ENCODE data around the gene AMOTL1. TPM values are rescaled to one million over a fixed set of nuclear protein-coding genes. Genes with fewer than 3 reads are reported as not detected.

AMOTL1 gene
- total and polyA plus RNA-seq, 2 of the 8 experiments (the other 6 are each of a cell fraction or from before 2014, with no cell fraction given) = 9.0 to 27.6 TPM

- TF ChIP-seq CTCF (IDR thresholded peaks at IDR 0.05; ENCODE audit: control extremely low read depth in 1 of 3, insufficient read depth in 1 of 3, low read depth in 1 of 3, low read length in 3 of 3) = no peak
- TF ChIP-seq NRF1 (IDR thresholded peaks at IDR 0.05; ENCODE audit: low read depth, low read length) = no peak
- no peak for TF ChIP-seq SUZ12 (IDR thresholded peaks at IDR 0.05; ENCODE audit: low read length)
- no peak for TF ChIP-seq SIX5 (IDR thresholded peaks at IDR 0.05; ENCODE audit: low read depth, low read length)
- no peak for TF ChIP-seq MAFK (IDR thresholded peaks at IDR 0.05; ENCODE audit: low read depth, low read length)
- TF ChIP-seq KDM5A (IDR thresholded peaks at IDR 0.05; ENCODE audit: low read length) = no peak
Observed at GRCh38 chr11:94926271-94926625, 158.1 kb downstream of the AMOTL1 start (continued).

Other genes with a start within 250 kb of the AMOTL1 start
- gene FUT4, start 224.4 kb upstream of the AMOTL1 start, total RNA-seq (2021; fragmentation: NEBNext Ultra II Directional; extraction: Animal tissue kit (Norgen Biotek cat#: 25700)) = 7.0 and 8.0 TPM in 2 replicates
- gene FUT4, start 224.4 kb upstream of the AMOTL1 start, polyA plus RNA-seq (2011; rRNA removed) = 2.6 and 3.2 TPM in 2 replicates
- 0.52 and 0.80 TPM in 2 replicates for gene PIWIL4, start 201.0 kb upstream of the AMOTL1 start, total RNA-seq (2021; fragmentation: NEBNext Ultra II Directional; extraction: Animal tissue kit (Norgen Biotek cat#: 25700))
- 0.51 and 0.57 TPM in 2 replicates for gene PIWIL4, start 201.0 kb upstream of the AMOTL1 start, polyA plus RNA-seq (2011; rRNA removed)
- 59.4 and 63.2 TPM in 2 replicates for gene CWC15, start 205.2 kb downstream of the AMOTL1 start, total RNA-seq (2021; fragmentation: NEBNext Ultra II Directional; extraction: Animal tissue kit (Norgen Biotek cat#: 25700))
- 6.9 and 15.7 TPM in 2 replicates for gene CWC15, start 205.2 kb downstream of the AMOTL1 start, polyA plus RNA-seq (2011; rRNA removed)
- gene KDM4D, start 205.4 kb downstream of the AMOTL1 start, total RNA-seq (2021; fragmentation: NEBNext Ultra II Directional; extraction: Animal tissue kit (Norgen Biotek cat#: 25700)) = 1.4 and 1.5 TPM in 2 replicates
- gene KDM4D, start 205.4 kb downstream of the AMOTL1 start, polyA plus RNA-seq (2011; rRNA removed) = 4.5 and 4.8 TPM in 2 replicates